ENCODE measurements around the gene COX15.
"Not testable (repeated sequence)": the region's sequence is repeated elsewhere in the genome, so short reads cannot be mapped to it uniquely, and the experiment has no call there.

Gene COX15

DNA sequence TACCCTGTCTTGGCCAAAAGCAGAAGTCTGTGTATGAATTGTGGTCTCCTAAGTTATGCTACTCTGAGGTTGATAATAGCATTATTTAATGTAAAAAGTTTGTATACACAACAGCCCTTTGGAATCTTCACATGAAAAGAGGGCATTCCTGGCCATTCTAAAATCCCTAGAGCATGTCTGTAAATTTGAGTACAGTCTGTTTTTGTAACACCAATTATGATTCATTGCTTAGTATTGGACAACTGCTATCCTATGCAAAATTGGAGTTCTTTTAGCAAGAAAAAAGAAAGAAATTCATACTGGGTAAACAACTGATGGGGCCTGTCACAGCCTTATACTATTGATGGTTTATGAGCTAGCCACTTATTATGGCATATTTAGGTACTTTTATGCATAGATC, 10.3 kb upstream of the COX15 start:
- no peak for DNase-seq (ENCODE audit: low read depth)
- TF ChIP-seq, protein P1, sequence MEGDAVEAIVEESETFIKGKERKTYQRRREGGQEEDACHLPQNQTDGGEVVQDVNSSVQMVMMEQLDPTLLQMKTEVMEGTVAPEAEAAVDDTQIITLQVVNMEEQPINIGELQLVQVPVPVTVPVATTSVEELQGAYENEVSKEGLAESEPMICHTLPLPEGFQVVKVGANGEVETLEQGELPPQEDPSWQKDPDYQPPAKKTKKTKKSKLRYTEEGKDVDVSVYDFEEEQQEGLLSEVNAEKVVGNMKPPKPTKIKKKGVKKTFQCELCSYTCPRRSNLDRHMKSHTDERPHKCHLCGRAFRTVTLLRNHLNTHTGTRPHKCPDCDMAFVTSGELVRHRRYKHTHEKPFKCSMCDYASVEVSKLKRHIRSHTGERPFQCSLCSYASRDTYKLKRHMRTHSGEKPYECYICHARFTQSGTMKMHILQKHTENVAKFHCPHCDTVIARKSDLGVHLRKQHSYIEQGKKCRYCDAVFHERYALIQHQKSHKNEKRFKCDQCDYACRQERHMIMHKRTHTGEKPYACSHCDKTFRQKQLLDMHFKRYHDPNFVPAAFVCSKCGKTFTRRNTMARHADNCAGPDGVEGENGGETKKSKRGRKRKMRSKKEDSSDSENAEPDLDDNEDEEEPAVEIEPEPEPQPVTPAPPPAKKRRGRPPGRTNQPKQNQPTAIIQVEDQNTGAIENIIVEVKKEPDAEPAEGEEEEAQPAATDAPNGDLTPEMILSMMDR (IDR thresholded peaks at IDR 0.05; ENCODE audit: insufficient read depth, low read depth, low read length, missing control alignments): no peak
- H3K4me3 ChIP-seq (ENCODE audit: low read length): no peak overlapping the region

GRCh38 chr10:99740933-99741559, 9.1 kb upstream of the COX15 start:
- DNase-seq (ENCODE audit: low read depth): peak; percentile 36
- no peak overlapping the region for H3K4me3 ChIP-seq (ENCODE audit: low read length)
- TF ChIP-seq, protein P1 (IDR thresholded peaks at IDR 0.05; ENCODE audit: insufficient read depth, low read depth, low read length, missing control alignments): no peak

GRCh38 chr10:99740260-99740659, 8.3 kb upstream of the COX15 start:
- TF ChIP-seq, protein P1 (IDR thresholded peaks at IDR 0.05; ENCODE audit: insufficient read depth, low read depth, low read length, missing control alignments): no peak
- DNase-seq (ENCODE audit: low read depth): no peak
- H3K4me3 ChIP-seq (ENCODE audit: low read length): no peak overlapping the region

- DNase-seq (ENCODE audit: low read depth); H3K4me3 ChIP-seq (ENCODE audit: low read length): not testable (repeated sequence)
Observed at GRCh38 chr10:99734111-99734510, 2.2 kb upstream of the COX15 start.

DNA sequence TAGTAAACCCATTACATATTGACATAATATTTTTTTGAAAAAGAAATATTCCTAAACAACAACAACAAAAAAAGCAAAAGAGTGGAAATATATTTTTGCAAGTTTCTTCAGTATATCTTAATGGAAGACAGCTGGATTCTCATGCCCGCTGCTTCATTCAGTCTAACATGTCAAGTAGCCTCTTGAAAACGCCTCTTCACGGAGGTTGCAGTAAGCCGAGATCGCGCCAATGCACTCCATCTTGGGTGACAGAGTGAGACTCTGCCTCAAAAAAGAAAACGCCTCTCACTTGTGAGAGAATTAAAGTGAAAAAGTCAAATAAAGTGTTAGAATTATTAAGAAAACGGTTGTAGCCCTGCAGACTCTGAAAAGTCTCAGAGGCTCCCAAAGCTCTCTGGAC, 1.4 kb upstream of the COX15 start:
- TF ChIP-seq, protein P1 (IDR thresholded peaks at IDR 0.05; ENCODE audit: insufficient read depth, low read depth, low read length, missing control alignments): no peak
- DNase-seq (ENCODE audit: low read depth): peak; percentile 30
- H3K4me3 ChIP-seq (ENCODE audit: low read length): peak overlapping the region; percentile 98

DNA sequence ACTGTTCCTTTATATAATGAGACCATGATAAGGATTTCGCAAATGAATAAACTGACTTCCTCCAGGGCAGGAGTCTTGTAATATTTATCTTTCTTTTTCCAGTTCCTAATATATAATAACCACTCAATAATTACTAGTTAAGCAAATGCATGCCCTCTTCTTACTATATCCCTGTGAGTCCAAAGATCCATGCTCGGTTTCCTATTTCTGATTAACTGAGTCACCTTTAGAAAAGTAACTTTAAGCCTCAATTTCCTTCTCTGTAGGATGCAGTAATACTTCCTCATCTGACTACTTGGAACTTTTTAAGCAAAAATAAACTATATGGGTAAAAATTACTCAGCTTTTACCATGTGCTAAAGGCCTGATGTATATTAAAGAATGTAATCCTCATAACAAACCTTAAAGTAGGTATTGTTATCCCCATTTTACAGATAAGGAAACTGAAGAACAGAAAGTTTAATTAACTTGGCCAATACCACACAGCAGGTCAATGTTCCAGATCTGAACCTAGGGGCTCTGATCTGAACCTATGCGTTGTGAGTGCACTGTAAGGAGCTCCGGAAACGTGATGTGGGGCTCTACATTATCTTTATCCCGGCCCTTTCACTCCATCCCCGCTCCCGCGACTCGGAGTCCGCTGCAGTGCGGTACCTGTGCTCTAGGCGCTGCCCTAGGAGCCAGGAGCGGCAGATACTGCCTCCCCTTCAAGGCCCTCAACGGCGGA, 458 bp downstream of the COX15 start:
- no peak for DNase-seq (ENCODE audit: low read depth)
- H3K4me3 ChIP-seq (ENCODE audit: low read length): peak overlapping the region; percentile 98
- TF ChIP-seq, protein P1 (IDR thresholded peaks at IDR 0.05; ENCODE audit: insufficient read depth, low read depth, low read length, missing control alignments): no peak

DNA sequence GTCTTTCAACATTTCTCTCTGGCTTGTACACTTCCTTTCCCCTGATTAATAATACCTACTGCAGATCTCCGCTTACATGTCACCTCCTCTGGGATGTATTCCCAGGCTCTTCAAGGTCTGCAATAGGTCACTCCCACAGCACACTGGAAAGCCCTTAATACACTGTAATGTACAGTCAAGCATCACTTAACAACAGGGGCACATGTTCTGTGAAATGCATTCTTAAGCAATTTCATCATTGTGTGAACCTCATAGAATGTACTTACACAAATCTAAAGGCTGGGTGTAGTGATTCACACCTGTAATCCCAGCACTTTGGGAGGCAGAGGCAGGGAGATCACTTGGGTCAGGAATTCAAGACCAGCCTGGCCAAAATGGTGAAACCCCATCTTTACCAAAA, 1.9 kb downstream of the COX15 start:
- TF ChIP-seq, protein P1 (IDR thresholded peaks at IDR 0.05; ENCODE audit: insufficient read depth, low read depth, low read length, missing control alignments): no peak
- H3K4me3 ChIP-seq (ENCODE audit: low read length): no peak overlapping the region
- peak; percentile 87 for DNase-seq (ENCODE audit: low read depth)
